DLD1 (cell line): ENCODE results near the gene LIN37.
"Not testable (repeated sequence)": the region's sequence is repeated elsewhere in the genome, so short reads cannot be mapped to it uniquely, and the experiment has no call there.

Experiments
- in situ Hi-C: cut with HindIII; loops from 2 replicates; pipeline ENCODE4 v1.10.0; 2017; ENCODE audit warnings: low sequenced_read_pairs

Gene LIN37

DNA sequence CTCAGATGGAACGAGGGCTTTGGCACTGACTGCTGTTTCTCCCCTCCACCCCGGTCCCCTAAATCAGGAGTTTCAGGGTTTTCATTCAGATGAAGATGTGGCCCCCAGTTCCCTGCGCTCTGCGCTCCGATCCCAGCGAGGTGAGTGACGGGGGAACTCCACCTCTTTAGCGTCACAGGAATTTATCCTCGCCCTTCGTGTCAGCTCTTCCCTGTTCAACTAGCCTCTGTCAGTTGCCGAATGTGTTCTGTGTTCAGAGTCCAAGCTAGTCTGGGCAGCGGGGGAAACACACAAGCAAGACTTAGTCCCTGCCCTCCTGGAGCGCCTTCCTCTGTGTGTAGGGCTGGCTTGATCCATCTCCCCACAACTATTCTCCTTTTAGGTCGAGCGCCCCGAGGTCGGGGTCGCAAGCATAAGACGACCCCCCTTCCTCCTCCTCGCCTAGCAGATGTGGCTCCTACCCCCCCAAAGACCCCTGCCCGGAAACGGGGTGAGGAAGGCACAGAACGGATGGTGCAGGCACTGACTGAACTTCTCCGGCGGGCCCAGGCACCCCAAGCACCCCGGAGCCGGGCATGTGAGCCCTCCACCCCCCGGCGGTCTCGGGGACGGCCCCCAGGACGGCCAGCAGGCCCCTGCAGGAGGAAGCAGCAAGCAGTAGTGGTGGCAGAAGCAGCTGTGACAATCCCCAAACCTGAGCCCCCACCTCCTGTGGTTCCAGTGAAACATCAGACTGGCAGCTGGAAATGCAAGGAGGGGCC is 28.8 kb upstream of the LIN37 start:
- in situ Hi-C loops, result no loop called here

DNA sequence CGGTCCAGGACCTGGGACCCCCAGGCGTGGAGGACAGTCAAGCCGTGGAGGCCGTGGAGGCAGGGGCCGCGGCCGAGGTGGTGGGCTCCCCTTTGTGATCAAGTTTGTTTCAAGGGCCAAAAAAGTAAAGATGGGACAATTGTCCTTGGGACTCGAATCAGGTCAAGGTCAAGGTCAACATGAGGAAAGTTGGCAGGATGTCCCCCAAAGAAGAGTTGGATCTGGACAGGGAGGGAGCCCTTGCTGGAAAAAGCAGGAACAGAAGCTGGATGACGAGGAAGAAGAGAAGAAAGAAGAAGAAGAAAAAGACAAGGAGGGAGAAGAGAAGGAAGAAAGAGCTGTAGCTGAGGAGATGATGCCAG is 28.2 kb upstream of the LIN37 start:
- in situ Hi-C loops, result no loop called here

GRCh38 chr19:35720648-35721047 is 27.7 kb upstream of the LIN37 start:
- in situ Hi-C loops, result no loop called here

GRCh38 chr19:35721374-35721773 is 27.0 kb upstream of the LIN37 start:
- in situ Hi-C loops, result no loop called here

- in situ Hi-C loops, result no loop called here
Observed at GRCh38 chr19:35722461-35722860, 25.9 kb upstream of the LIN37 start.

DNA sequence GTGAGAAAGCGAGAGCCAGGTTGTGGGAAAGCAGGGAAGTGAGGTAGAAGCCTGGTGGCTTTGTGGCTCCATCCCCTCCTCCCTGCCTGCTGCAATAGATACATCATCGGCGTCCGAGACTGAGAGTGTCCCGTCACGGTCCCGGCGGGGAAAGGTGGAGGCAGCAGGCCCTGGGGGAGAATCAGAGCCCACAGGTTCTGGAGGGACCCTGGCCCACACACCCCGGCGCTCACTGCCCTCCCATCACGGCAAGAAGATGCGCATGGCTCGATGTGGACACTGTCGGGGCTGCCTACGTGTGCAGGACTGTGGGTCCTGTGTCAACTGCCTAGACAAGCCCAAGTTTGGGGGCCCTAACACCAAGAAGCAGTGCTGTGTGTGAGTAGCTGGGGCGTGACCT is 25.5 kb upstream of the LIN37 start:
- in situ Hi-C loops, result no loop called here

- in situ Hi-C loops, result no loop called here
Observed at GRCh38 chr19:35723671-35724070, 24.7 kb upstream of the LIN37 start.

GRCh38 chr19:35724132-35724531 is 24.2 kb upstream of the LIN37 start:
- in situ Hi-C loops, result not testable (repeated sequence)

DNA sequence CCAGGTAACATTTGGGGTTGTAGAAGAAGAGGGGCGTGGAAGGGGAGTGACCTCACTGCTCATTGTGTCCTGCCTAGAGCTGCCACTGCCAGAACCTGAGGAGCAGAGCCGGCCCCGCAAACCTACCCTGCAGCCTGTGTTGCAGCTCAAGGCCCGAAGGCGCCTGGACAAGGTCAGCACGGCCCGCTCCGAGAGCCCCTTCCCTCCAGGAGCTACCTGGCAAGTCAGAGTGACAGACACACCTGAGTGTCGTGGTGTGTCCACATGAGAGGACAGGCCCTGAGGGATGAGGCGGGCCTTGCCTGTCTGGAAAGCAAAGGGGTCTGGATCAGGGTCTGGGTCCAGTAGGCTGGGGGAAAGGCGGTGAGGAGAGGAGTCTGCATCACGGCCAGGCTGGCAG is 23.8 kb upstream of the LIN37 start:
- in situ Hi-C loops, result no loop called here

GRCh38 chr19:35725216-35725861 is 23.0 kb upstream of the LIN37 start:
- in situ Hi-C loops, result no loop called here

GRCh38 chr19:35727053-35727955 is 21.1 kb upstream of the LIN37 start:
- in situ Hi-C loops, result no loop called here

- in situ Hi-C loops, result no loop called here
Observed at GRCh38 chr19:35727956-35728706, 20.2 kb upstream of the LIN37 start.

DNA sequence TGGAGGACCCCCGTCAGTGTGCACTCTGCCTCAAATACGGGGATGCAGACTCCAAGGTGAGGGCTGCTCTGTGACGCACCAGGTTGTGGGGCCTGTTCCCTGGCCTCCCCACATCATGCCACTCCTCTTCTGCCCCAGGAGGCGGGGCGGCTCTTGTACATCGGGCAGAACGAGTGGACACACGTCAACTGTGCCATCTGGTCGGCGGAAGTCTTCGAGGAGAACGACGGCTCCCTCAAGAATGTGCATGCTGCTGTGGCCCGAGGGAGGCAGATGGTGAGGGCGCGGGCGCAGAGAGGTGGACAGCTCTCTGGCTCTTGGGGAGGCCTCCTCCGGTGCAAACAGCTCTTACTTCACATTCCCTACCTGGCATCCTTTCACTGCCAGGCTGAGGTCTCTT is 19.4 kb upstream of the LIN37 start:
- in situ Hi-C loops, result no loop called here

- in situ Hi-C loops, result no loop called here
Observed at GRCh38 chr19:35729763-35730162, 18.6 kb upstream of the LIN37 start.

DNA sequence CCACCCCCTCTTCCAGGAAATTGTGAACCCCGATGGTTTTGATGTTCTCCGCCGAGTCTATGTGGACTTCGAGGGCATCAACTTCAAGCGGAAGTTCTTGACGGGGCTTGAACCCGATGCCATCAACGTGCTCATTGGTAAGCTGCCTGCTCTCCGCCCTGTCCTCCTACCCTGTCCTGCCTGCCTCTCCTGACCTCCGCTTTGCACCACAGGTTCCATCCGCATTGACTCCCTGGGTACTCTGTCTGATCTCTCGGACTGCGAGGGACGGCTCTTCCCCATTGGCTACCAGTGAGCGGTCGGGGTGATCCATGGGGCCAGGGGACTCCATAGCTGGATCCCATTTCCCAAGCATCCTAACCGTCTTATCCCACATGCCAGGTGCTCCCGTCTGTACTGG is 18.1 kb upstream of the LIN37 start:
- in situ Hi-C loops, result no loop called here

DNA sequence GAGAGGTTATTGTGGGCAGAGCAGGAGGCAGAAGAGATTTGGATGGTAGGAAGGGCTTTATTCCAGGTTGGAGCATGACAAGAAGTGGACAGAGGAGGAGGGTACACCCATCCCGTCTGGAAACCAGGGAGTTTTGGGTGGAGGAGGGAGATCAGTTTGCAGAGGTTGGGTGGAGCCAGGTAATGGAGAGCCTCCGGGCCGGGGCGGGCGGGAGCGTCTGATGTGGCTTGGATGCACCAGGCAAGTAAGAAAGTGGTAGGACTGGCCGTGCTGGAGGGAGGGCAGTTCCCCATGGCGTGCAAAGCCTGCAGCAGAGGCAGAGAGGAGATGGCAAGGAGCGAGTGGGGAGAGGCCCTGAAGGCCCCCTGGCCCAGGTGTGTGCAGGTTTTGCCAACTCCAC is 17.0 kb upstream of the LIN37 start:
- in situ Hi-C loops, result no loop called here

GRCh38 chr19:35731779-35732405 is 16.5 kb upstream of the LIN37 start:
- in situ Hi-C loops, result no loop called here

GRCh38 chr19:35732540-35733179 is 15.7 kb upstream of the LIN37 start:
- in situ Hi-C loops, result no loop called here

GRCh38 chr19:35733180-35734125 is 14.9 kb upstream of the LIN37 start:
- in situ Hi-C loops, result no loop called here
